ENCODE results near the gene AWAT1.

AWAT1 gene

DNA sequence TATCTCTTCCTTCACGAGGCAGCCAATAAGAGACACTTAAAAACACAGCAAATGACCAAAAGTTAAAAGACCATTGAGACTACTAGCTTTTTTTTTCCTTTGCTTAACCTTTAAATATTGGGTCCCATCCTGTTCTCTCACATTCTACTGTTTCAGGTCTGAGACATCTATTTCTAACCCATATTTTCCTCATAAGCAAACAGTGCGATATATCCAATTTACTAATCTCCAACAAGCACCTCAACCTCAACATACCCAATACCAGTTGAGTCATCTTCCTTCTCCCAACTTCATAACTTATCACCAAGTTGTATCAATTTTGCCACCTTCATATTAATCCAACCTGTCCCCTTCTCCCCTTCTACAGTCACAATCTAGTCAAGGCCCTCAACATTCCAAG lies 7.0 kb downstream of the AWAT1 start:
- TF ChIP-seq EGR1 (IDR thresholded peaks at IDR 0.05) (no peak), REST (IDR thresholded peaks at IDR 0.05; ENCODE audit: low read depth) (no peak), RAD21 (IDR thresholded peaks at IDR 0.05; ENCODE audit: low read depth) (no peak), TAF1 (IDR thresholded peaks at IDR 0.05; ENCODE audit: low read depth) (no peak), EP300 (IDR thresholded peaks at IDR 0.05; ENCODE audit: borderline replicate concordance) (no peak), TEAD4 (IDR thresholded peaks at IDR 0.05) (no peak), YY1 (IDR thresholded peaks at IDR 0.05; ENCODE audit: low read depth) (no peak), TCF12 (IDR thresholded peaks at IDR 0.05; ENCODE audit: low read depth) (no peak), ZBTB7A (IDR thresholded peaks at IDR 0.05; ENCODE audit: low read depth) (no peak), CREB1 (IDR thresholded peaks at IDR 0.05; ENCODE audit: low read depth) (no peak), NFIC (IDR thresholded peaks at IDR 0.05) (no peak), USF1 (IDR thresholded peaks at IDR 0.05) (no peak), FOXM1 (IDR thresholded peaks at IDR 0.05; ENCODE audit: borderline replicate concordance, low read depth) (no peak), MAX (IDR thresholded peaks at IDR 0.05) (no peak), CEBPB (IDR thresholded peaks at IDR 0.05) (no peak)

DNA sequence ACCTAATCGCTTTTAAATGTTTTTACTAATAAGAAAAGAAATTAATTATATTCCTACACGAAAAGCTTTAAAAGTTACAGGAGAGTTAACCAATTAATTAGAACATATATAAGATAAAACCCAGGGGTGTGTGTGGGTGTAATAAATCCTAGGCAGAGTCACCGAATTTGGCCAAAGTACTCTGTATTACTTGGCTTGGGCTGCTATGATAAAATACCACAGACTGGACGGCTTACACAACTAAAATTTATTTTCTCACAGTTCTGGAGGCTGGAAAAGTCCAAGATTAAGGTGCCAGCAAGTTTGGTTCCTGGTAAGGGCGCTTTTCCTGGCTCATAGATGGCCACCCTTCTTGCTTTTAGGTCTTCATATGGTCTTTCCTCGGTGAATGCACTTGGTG lies 10.4 kb downstream of the AWAT1 start:
- TF ChIP-seq EP300 (IDR thresholded peaks at IDR 0.05; ENCODE audit: borderline replicate concordance) (no peak), TCF12 (IDR thresholded peaks at IDR 0.05; ENCODE audit: low read depth) (no peak), TAF1 (IDR thresholded peaks at IDR 0.05; ENCODE audit: low read depth) (no peak), EGR1 (IDR thresholded peaks at IDR 0.05) (no peak), CREB1 (IDR thresholded peaks at IDR 0.05; ENCODE audit: low read depth) (no peak), NFIC (IDR thresholded peaks at IDR 0.05) (no peak), FOXM1 (IDR thresholded peaks at IDR 0.05; ENCODE audit: borderline replicate concordance, low read depth) (no peak), REST (IDR thresholded peaks at IDR 0.05; ENCODE audit: low read depth) (no peak), YY1 (IDR thresholded peaks at IDR 0.05; ENCODE audit: low read depth) (no peak), MAX (IDR thresholded peaks at IDR 0.05) (no peak), ZBTB7A (IDR thresholded peaks at IDR 0.05; ENCODE audit: low read depth) (no peak), TEAD4 (IDR thresholded peaks at IDR 0.05) (no peak), CEBPB (IDR thresholded peaks at IDR 0.05) (no peak), USF1 (IDR thresholded peaks at IDR 0.05) (no peak), RAD21 (IDR thresholded peaks at IDR 0.05; ENCODE audit: low read depth) (no peak)

- no peak for TF ChIP-seq FOXM1 (IDR thresholded peaks at IDR 0.05; ENCODE audit: borderline replicate concordance, low read depth)
- TF ChIP-seq USF1 (IDR thresholded peaks at IDR 0.05): no peak
- no peak for TF ChIP-seq CREB1 (IDR thresholded peaks at IDR 0.05; ENCODE audit: low read depth)
- TF ChIP-seq RAD21 (IDR thresholded peaks at IDR 0.05; ENCODE audit: low read depth): no peak
- no peak for TF ChIP-seq TAF1 (IDR thresholded peaks at IDR 0.05; ENCODE audit: low read depth)
- TF ChIP-seq MAX (IDR thresholded peaks at IDR 0.05): no peak
- no peak for TF ChIP-seq YY1 (IDR thresholded peaks at IDR 0.05; ENCODE audit: low read depth)
- no peak for TF ChIP-seq EGR1 (IDR thresholded peaks at IDR 0.05)
- no peak for TF ChIP-seq NFIC (IDR thresholded peaks at IDR 0.05)
- TF ChIP-seq TCF12 (IDR thresholded peaks at IDR 0.05; ENCODE audit: low read depth): no peak
- TF ChIP-seq CEBPB (IDR thresholded peaks at IDR 0.05): no peak
- no peak for TF ChIP-seq EP300 (IDR thresholded peaks at IDR 0.05; ENCODE audit: borderline replicate concordance)
- TF ChIP-seq REST (IDR thresholded peaks at IDR 0.05; ENCODE audit: low read depth): no peak
- TF ChIP-seq ZBTB7A (IDR thresholded peaks at IDR 0.05; ENCODE audit: low read depth): no peak
- TF ChIP-seq TEAD4 (IDR thresholded peaks at IDR 0.05): no peak
Measured at GRCh38 chrX:70247252-70247651, 12.8 kb downstream of the AWAT1 start.
